H1 (cell line): ENCODE data around the gene BMERB1.

Experiments used
- CREB1 ChIP-seq: IDR thresholded peaks from 2 replicates; pipeline ENCODE4 v1.6.1; 2012; ENCODE audit warnings: inconsistent platforms
- CTCF ChIP-seq, 3 experiments: IDR thresholded peaks; 1 replicate in 2 of 3; 2 replicates in 1 of 3; pipeline versions ENCODE4 v1.5.1 to v1.6.1; 2011; ENCODE audit warnings: low read length in 3 of 3, mild to moderate bottlenecking in 3 of 3, inconsistent platforms in 2 of 3, low read depth in 1 of 3, moderate library complexity in 1 of 3; ENCODE audit not compliant: insufficient read depth in 1 of 3; ENCODE audit errors: control extremely low read depth in 1 of 3
- EZH2 ChIP-seq: fragments of 200-600 bp; sonication (generic); IDR thresholded peaks from 2 replicates; pipeline ENCODE4 v1.7.1; 2012; ENCODE audit warnings: low read depth, mild to moderate bottlenecking, moderate library complexity, low read length, inconsistent platforms; ENCODE audit not compliant: severe bottlenecking
- HDAC6 ChIP-seq: IDR thresholded peaks from one replicate; pipeline ENCODE4 v1.7.1; 2012; ENCODE audit warnings: low read depth, mild to moderate bottlenecking, inconsistent platforms, low read length, moderate library complexity
- JUND ChIP-seq: IDR thresholded peaks from 2 replicates; pipeline ENCODE4 v1.6.1; 2011; ENCODE audit warnings: mild to moderate bottlenecking, improper control_type of control experiment, low read length
- MAFK ChIP-seq: IDR thresholded peaks from 2 replicates; pipeline ENCODE4 v1.6.1; 2012; ENCODE audit warnings: low read depth, mild to moderate bottlenecking, improper control_type of control experiment, low read length
- MAX ChIP-seq: IDR thresholded peaks from 2 replicates; pipeline ENCODE4 v1.6.1; 2012; ENCODE audit warnings: inconsistent platforms
- POLR2A ChIP-seq, 2 experiments: IDR thresholded peaks; 1 replicate in 1 of 2; 2 replicates in 1 of 2; pipeline ENCODE4 v1.6.1; 2011; ENCODE audit warnings: low read depth in 2 of 2, low read length in 2 of 2, mild to moderate bottlenecking in 2 of 2; ENCODE audit errors: control extremely low read depth in 1 of 2
- POLR2AphosphoS5 ChIP-seq: IDR thresholded peaks from 2 replicates; pipeline ENCODE4 v1.6.1; 2011; ENCODE audit warnings: low read depth, low read length
- SUZ12 ChIP-seq: fragments of 200-600 bp; sonication (generic); IDR thresholded peaks from 2 replicates; pipeline ENCODE4 v1.6.1; 2012; ENCODE audit warnings: mild to moderate bottlenecking, inconsistent platforms, low read length, moderate library complexity, mixed read lengths
- ZNF274 ChIP-seq: IDR thresholded peaks from 2 replicates; pipeline ENCODE4 v1.7.0; 2012; ENCODE audit warnings: low read length, borderline replicate concordance; ENCODE audit errors: extremely low read depth
- TF ChIP-seq, protein P1 (sequence below): IDR thresholded peaks from 2 replicates; pipeline ENCODE4 v1.6.1; 2011; ENCODE audit warnings: low read depth, mild to moderate bottlenecking, low read length; ENCODE audit not compliant: insufficient read depth

DNA sequence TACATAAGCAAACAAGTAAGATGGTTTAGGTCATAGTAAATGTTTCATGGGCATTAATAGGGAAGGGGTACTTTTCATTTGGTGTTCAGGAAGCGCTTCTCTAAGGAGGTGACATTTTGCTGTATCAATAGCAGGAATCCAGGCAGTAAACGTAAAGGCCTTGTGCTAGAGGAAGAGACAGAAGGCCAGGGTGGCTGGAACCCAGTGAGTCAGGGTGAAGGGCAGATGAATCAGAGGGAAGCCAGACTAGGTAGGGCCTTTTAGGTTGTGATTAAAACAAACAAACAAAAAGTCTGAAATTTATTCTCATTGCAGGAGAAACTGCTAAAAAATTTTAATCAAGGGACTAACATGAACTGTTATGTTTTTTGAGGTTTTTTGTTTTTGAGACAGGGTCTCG is 6.5 kb downstream of the BMERB1 start:
- TF ChIP-seq SUZ12 = no peak
- no peak for TF ChIP-seq JUND
- no peak for TF ChIP-seq POLR2AphosphoS5
- TF ChIP-seq POLR2A (IDR thresholded peaks at IDR 0.05; ENCODE audit: control extremely low read depth in 1 of 2, low read depth in 2 of 2, low read length in 2 of 2) = no peak
- no peak for TF ChIP-seq CTCF (IDR thresholded peaks at IDR 0.05; ENCODE audit: control extremely low read depth in 1 of 3, insufficient read depth in 1 of 3, low read depth in 1 of 3, low read length in 3 of 3)
- TF ChIP-seq EZH2 = no peak
- TF ChIP-seq HDAC6 = no peak
- no peak for TF ChIP-seq ZNF274
- no peak for TF ChIP-seq CREB1
- TF ChIP-seq, protein P1, sequence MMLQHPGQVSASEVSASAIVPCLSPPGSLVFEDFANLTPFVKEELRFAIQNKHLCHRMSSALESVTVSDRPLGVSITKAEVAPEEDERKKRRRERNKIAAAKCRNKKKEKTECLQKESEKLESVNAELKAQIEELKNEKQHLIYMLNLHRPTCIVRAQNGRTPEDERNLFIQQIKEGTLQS = no peak
- no peak for TF ChIP-seq MAFK
- no peak for TF ChIP-seq MAX
